BLaER1 (cell line): Measurements from ENCODE around the gene TFF1.

ENCODE experiments used
- H3K27ac ChIP-seq: shearing (Covaris generic); formaldehyde crosslinking; 2 replicates; pipeline ENCODE4 v1.8.1; 2022
- H3K27me3 ChIP-seq: shearing (Covaris generic); formaldehyde crosslinking; 2 replicates; pipeline ENCODE4 v1.8.1; 2022
- H3K36me3 ChIP-seq: shearing (Covaris generic); formaldehyde crosslinking; 2 replicates; pipeline ENCODE4 v1.8.1; 2022
- H3K4me1 ChIP-seq: shearing (Covaris generic); formaldehyde crosslinking; 2 replicates; pipeline ENCODE4 v1.8.1; 2022
- H3K4me2 ChIP-seq: shearing (Covaris generic); formaldehyde crosslinking; 2 replicates; pipeline ENCODE4 v1.8.1; 2022
- H3K4me3 ChIP-seq: shearing (Covaris generic); formaldehyde crosslinking; 2 replicates; pipeline ENCODE4 v1.8.1; 2022
- H3K9ac ChIP-seq: shearing (Covaris generic); formaldehyde crosslinking; 2 replicates; pipeline ENCODE4 v1.8.1; 2022
- H3K9me3 ChIP-seq: shearing (Covaris generic); formaldehyde crosslinking; 2 replicates; pipeline ENCODE4 v1.8.1; 2022
- H4K20me1 ChIP-seq: shearing (Covaris generic); formaldehyde crosslinking; 2 replicates; pipeline ENCODE4 v1.8.1; 2022
- Cebpa-rat ChIP-seq: shearing (Covaris generic); IDR thresholded peaks from 2 replicates; pipeline ENCODE4 v1.8.1; 2022

Gene TFF1

DNA sequence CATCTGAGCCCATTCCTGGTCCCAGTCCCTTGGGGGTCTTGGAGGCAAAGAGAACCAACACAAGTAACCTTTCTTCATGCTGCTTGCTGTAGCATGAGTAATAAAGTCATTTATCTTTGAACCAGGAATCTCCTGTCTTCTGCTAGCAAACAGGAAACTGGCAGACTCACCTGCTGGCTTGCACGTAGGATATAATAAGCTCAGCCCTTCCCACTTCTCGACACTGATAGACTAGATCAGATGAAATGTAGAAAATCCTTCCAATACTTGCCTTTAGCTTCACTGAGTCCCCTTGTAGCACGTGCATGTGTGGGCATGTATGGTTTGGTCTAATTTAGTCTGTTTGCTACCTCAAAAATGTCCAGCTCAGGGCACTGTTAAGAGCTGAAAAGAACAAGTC is 9.0 kb downstream of the TFF1 start:
- H3K9me3 ChIP-seq, result peaks cover 42% of the 10 kb centered on the region
- no peak overlapping the region for H3K4me2 ChIP-seq
- H4K20me1 ChIP-seq, result no peaks in the 10 kb centered on the region
- H3K9ac ChIP-seq, result no peak overlapping the region
- H3K36me3 ChIP-seq, result no peaks in the 10 kb centered on the region
- no peak overlapping the region for H3K27ac ChIP-seq
- peaks cover 24% of the 10 kb centered on the region for H3K4me1 ChIP-seq
- H3K4me3 ChIP-seq, result no peak overlapping the region
- no peaks in the 10 kb centered on the region for H3K27me3 ChIP-seq
- no peak for TF ChIP-seq Cebpa-rat

DNA sequence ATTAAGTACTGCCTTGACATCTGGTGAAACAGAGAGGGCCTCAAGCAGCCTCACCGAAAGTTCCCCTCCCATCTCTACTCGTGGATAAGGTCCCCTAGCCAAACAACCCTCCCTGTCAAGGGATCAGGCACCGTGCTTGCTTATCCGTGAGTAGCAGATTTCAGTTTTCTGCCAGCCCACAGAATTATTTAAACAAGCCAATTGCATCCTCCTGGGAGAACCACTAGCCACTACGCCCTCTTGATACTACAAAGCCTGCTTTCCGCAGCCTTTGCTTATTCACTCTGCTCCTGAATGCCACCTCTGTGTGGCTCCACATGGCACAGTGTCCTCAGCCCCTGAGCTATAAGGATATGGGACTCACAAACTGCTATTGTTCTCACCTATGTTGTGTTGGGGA is 9.7 kb downstream of the TFF1 start:
- peaks cover 42% of the 10 kb centered on the region for H3K9me3 ChIP-seq
- no peak overlapping the region for H3K4me2 ChIP-seq
- no peak overlapping the region for H3K4me3 ChIP-seq
- no peaks in the 10 kb centered on the region for H3K36me3 ChIP-seq
- H3K9ac ChIP-seq, result no peak overlapping the region
- peaks cover 18% of the 10 kb centered on the region for H3K4me1 ChIP-seq
- H4K20me1 ChIP-seq, result no peaks in the 10 kb centered on the region
- no peak for TF ChIP-seq Cebpa-rat
- H3K27ac ChIP-seq, result no peak overlapping the region
- no peaks in the 10 kb centered on the region for H3K27me3 ChIP-seq

DNA sequence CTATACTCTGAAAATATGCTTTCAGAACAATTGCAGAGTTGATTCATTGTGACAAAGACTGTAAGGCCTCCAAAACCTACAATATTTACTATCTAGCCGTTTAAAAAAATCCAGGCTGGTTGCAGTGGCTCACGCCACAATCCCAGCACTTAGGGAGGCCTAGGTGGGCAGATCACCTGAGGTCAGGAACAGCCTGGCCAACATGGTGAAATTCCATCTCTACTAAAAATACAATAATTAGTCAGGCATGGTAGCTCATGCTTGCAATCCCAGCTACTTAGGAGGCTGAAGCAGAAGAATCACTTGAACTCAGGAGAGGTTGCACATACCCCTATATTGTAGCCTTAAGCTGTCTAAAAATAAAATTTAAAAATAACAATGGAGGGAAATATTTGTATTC is 10.3 kb downstream of the TFF1 start:
- Histone ChIP-seq H3K9ac (no peak overlapping the region), H3K9me3 (peaks cover 42% of the 10 kb centered on the region), H3K27ac (no peak overlapping the region), H3K4me2 (no peak overlapping the region), H3K4me1 (peaks cover 12% of the 10 kb centered on the region), H4K20me1 (no peaks in the 10 kb centered on the region), H3K4me3 (no peak overlapping the region), H3K36me3 (no peaks in the 10 kb centered on the region), H3K27me3 (no peaks in the 10 kb centered on the region)
- no peak for TF ChIP-seq Cebpa-rat

DNA sequence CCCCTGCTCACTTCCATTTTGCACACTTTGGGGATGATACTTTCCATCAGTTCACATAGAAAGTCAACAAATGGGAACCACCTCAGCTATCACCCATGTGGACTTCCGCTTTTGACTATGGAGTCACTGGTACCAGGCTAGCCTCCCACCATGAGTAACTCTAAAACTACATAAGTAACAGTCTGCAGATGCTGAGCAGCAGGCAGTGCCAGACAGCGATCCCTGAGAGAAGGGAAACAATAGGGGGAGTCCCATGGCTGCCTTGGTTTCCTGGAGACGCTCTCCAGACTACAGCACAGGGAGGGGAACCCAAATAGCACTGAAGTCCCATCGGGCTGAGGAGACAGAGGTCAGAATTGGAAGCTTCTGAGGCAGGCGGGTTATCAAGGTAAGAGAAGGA is 12.7 kb downstream of the TFF1 start:
- Histone ChIP-seq H3K4me1 (peaks cover 10% of the 10 kb centered on the region), H3K27me3 (no peaks in the 10 kb centered on the region), H3K27ac (no peak overlapping the region), H3K9me3 (peaks cover 40% of the 10 kb centered on the region), H4K20me1 (no peaks in the 10 kb centered on the region), H3K4me2 (peak overlapping the region; percentile 42), H3K4me3 (no peak overlapping the region), H3K9ac (no peak overlapping the region), H3K36me3 (no peaks in the 10 kb centered on the region)
- no peak for TF ChIP-seq Cebpa-rat

DNA sequence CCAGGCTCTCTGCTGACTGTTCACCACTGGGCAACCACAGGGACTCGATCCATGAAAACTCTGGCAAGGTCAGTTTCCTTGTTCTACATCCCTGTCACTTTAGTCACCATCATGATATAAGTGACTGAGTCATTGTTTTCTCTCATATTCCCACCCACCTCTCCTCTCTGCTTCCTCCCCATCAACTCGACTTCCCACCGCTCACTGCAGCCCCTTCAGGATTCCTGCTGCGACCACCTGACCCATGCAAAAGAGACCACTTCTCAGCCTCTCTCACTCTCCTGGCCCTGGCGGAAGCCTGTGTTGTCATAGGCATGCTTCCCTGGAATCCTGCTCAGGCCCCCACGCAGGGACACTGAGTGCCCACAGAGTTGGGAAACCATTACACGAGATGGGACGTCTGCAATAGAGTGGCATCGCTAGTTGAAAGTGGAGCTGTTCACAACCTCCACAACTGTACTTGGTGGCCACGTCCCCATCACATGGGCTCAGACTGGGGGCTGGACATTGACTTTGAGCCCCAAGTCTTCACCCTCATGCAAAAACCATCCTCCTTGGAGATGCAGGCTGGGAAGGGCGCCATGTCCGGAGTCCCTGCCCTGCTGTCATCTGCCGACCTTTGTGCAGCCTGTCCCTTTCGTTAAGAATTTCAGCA is 13.8 kb downstream of the TFF1 start:
- peaks cover 12% of the 10 kb centered on the region for H3K4me1 ChIP-seq
- peaks cover 42% of the 10 kb centered on the region for H3K9me3 ChIP-seq
- no peak overlapping the region for H3K9ac ChIP-seq
- H4K20me1 ChIP-seq, result no peaks in the 10 kb centered on the region
- TF ChIP-seq Cebpa-rat, result no peak
- no peaks in the 10 kb centered on the region for H3K36me3 ChIP-seq
- H3K4me2 ChIP-seq, result no peak overlapping the region
- no peak overlapping the region for H3K4me3 ChIP-seq
- H3K27ac ChIP-seq, result no peak overlapping the region
- H3K27me3 ChIP-seq, result no peaks in the 10 kb centered on the region

DNA sequence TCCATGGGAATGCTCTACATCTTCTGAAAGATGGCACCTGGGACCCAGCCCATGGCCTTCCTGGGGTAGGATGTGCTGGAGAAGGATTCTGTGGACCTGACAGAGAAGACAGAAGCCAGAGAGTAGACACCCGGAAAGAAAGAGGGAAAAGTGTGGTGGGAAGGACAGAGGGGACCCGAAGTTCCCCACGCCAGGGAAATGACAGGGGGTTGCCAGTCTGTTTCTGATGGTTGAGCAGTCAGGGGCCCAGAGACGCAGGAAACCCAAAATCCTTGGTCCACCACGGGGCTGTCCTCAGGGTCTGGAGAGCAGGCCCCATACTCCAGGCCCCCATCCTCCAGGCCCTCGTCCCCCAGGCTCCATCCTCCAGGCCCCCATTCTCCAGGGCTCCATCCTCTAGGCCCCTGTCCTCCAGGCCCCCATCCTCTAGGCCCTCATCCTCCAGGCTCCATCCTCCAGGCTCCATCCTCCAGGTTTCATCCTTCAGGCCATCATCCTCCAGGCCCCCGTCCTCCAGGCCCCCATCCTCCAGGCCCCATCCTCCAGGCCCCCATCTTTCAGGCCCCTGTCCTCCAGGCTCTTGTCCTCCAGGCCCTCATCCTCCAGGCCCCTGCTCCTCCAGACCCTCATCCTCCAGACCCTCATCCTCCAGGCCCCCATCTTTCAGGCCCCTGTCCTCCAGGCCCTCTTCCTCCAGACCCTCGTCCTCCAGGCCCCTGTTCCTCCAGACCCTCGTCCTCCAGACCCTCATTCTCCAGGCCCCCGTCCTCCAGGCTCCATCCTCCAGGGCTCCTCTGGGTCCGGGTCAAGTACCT is 14.5 kb downstream of the TFF1 start:
- Histone ChIP-seq H3K4me3 (no peak overlapping the region), H3K36me3 (no peaks in the 10 kb centered on the region), H3K27me3 (no peaks in the 10 kb centered on the region), H3K27ac (no peak overlapping the region), H4K20me1 (no peaks in the 10 kb centered on the region), H3K4me2 (no peak overlapping the region), H3K9ac (no peak overlapping the region), H3K9me3 (peaks cover 40% of the 10 kb centered on the region), H3K4me1 (peaks cover 14% of the 10 kb centered on the region)
- TF ChIP-seq Cebpa-rat, result no peak

DNA sequence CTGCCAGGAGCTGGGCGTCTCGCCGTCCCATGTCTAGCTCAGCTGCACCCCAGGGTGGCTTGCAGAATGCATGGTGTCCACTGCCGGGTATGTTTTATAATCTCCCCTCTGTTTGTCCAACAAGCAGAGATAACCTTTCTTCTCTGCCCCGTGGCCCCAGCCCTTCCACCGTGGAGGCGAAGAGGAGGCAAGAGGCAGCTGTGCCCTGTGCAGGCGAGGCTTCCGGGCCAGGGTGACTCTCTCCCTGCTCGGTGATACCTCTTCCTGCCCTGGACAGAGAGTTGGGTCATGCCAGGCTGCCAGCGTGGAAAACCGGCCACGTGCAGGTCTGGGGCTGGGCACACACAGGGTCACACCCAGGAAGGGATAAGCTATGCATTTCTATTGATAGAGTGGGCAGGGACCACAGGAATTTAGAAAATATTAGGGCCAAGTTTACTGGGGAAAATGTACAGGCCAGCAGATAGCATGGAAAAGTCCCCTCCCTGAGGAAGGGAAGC is 15.4 kb downstream of the TFF1 start, which contains the start of gene TFF2:
Gene TFF2 (minus strand): TSS at position 68 of the 500 bp plus-strand sequence. CDS start 37 bp downstream, at position 31.
- Histone ChIP-seq H3K27me3 (no peaks in the 10 kb centered on the region), H3K9me3 (peaks cover 34% of the 10 kb centered on the region), H3K4me3 (no peak within 1 kb of the TSS), H3K36me3 (no peaks in the 10 kb centered on the region), H3K27ac (no peak within 1 kb of the TSS), H3K4me2 (no peak within 1 kb of the TSS), H4K20me1 (no peaks in the 10 kb centered on the region), H3K9ac (no peak within 1 kb of the TSS), H3K4me1 (peaks cover 14% of the 10 kb centered on the region)
- TF ChIP-seq Cebpa-rat, result no peak

DNA sequence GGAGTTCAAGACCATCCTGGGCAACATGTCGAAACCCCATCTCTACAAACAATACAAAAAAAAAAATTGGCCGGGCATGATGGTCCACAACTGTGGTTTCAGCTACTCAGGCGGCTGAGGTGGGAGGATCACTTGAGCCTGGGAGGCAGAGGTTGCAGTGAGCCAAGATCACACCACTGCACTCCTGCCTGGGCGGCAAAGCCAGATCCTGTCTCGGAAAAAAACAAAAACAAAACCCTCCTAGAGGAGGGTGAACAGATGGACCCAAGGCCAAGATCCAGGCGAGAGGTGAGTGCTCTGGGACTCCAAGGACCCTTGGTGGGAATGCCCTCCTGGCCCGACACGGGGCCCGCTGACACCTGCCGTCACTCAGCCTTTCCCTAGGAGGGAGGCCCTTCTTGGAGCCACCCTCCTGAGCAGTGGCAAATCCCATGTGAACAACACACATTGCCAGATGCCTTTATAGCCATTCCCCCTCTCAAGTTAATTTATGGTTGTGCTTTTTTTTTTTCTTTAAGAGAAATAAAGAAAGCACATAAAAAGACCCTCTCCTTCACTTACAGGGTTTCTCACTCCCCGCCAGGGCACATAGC is 15.9 kb downstream of the TFF1 start:
- Histone ChIP-seq H3K27me3 (no peaks in the 10 kb centered on the region), H3K4me3 (no peak overlapping the region), H3K9ac (no peak overlapping the region), H3K4me2 (no peak overlapping the region), H3K4me1 (peaks cover 14% of the 10 kb centered on the region), H3K27ac (no peak overlapping the region), H3K36me3 (no peaks in the 10 kb centered on the region), H3K9me3 (peaks cover 28% of the 10 kb centered on the region), H4K20me1 (no peaks in the 10 kb centered on the region)
- TF ChIP-seq Cebpa-rat, result no peak

DNA sequence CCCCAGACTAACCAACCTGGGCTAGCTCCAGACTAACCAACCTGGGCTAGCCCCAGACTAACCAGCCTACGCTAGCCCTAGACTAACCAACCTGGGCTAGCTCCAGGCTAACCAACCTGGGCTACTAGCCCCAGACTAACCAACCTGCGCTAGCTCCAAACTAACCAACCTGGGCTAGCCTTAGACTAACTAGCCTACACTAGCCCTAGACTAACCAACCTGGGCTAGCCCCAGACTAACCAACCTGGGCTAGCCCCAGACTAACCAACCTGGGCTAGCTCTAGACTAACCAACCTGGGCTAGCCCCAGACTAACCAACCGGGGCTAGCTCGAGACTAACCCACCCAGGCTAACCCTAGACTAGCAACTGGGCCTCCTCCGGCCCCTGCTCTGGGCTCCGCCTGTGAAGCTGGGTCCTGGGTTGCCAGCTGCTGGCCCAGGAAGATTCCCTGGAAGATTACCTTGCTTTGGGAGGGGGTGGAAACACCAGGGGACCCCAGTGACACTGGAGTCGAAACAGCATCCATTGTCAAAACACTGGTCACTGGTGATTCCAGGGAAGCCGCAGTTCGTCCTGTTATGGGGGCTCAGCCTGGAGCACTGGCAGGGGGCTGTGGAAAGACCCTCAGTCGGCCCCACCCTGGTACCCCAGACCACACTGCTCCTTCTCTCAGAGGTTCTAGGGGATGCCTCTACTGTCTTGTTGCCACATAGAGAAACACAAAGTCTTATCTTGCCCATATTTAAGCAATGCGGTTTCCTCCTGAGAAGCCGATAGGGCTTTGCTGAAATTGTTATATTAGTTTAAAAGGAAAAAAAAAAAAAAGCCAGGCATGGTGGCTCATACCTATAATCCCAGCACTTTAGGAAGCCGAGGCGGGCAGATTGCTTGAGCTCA is 16.7 kb downstream of the TFF1 start:
- H4K20me1 ChIP-seq, result no peaks in the 10 kb centered on the region
- H3K9ac ChIP-seq, result no peak overlapping the region
- H3K27me3 ChIP-seq, result no peaks in the 10 kb centered on the region
- H3K27ac ChIP-seq, result no peak overlapping the region
- H3K9me3 ChIP-seq, result 0 out of 2 replicates have a peak, but pooled peaks cover 21% of the 10 kb centered on the region
- no peak overlapping the region for H3K4me3 ChIP-seq
- no peak for TF ChIP-seq Cebpa-rat
- no peak overlapping the region for H3K4me2 ChIP-seq
- H3K36me3 ChIP-seq, result no peaks in the 10 kb centered on the region
- peaks cover 14% of the 10 kb centered on the region for H3K4me1 ChIP-seq
